ENCODE data around the gene ZFY. TPM values are rescaled to one million over a fixed set of nuclear protein-coding genes. Genes with fewer than 3 reads are reported as not detected.

Gene ZFY
- total RNA-seq, 1 experiment from 2014 or later, result not detected

DNA sequence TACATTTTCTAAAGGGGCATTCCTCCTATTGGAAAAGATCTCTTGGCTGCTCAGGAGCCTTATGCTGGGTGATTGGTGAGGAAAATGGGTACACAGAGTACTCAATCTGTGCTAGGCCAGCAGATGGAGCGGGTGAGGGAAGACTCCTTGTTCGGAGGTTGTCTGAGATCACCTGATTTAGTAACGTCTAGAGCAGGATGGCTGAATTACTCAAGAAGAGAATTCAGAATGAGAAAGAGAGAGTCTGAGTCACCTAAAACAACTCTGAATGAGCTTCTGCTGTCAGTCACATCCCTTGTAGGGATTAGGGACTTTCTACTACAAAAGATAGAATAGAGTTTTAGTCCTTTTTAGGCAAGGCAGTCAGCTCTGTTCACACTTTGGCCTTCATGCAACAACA, 47.2 kb upstream of the ZFY start:
- Histone ChIP-seq H3K36me3 (ENCODE audit: insufficient read depth, low read length, poor library complexity, severe bottlenecking) (no peaks in the 10 kb centered on the region), H3K27me3 (replicated peaks; ENCODE audit: insufficient read depth, low read depth, low read length, poor library complexity) (no peaks in the 10 kb centered on the region), H3K27ac (ENCODE audit: low read depth, low read length, poor library complexity, severe bottlenecking) (no peak overlapping the region), H3K9me3 (ENCODE audit: low read depth, low read length, poor library complexity, severe bottlenecking) (no peaks in the 10 kb centered on the region), H3K4me1 (ENCODE audit: insufficient read depth, low read length, poor library complexity, severe bottlenecking) (no peaks in the 10 kb centered on the region), H3K4me3 (ENCODE audit: low read depth, low read length, poor library complexity, severe bottlenecking) (no peak overlapping the region)
- POLR2A ChIA-PET (ENCODE audit: low non-redundant PET), result no interaction called here
- DNase-seq (ENCODE audit: low spot score), result no peak
- intact Hi-C loops (cut with micrococcal nuclease; ENCODE audit: unreplicated experiment), result no loop called here
- no TSS peak for BruUV-seq (replicated peaks)
- CTCF ChIA-PET, result no interaction called here
- TF ChIP-seq EZH2 (IDR thresholded peaks at IDR 0.05; ENCODE audit: borderline replicate concordance, low read depth, low read length, poor library complexity, severe bottlenecking), result no peak
- TF ChIP-seq, protein P1, sequence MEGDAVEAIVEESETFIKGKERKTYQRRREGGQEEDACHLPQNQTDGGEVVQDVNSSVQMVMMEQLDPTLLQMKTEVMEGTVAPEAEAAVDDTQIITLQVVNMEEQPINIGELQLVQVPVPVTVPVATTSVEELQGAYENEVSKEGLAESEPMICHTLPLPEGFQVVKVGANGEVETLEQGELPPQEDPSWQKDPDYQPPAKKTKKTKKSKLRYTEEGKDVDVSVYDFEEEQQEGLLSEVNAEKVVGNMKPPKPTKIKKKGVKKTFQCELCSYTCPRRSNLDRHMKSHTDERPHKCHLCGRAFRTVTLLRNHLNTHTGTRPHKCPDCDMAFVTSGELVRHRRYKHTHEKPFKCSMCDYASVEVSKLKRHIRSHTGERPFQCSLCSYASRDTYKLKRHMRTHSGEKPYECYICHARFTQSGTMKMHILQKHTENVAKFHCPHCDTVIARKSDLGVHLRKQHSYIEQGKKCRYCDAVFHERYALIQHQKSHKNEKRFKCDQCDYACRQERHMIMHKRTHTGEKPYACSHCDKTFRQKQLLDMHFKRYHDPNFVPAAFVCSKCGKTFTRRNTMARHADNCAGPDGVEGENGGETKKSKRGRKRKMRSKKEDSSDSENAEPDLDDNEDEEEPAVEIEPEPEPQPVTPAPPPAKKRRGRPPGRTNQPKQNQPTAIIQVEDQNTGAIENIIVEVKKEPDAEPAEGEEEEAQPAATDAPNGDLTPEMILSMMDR (conservative IDR thresholded peaks at IDR 0.05; ENCODE audit: low read depth, low read length), result no peak

DNA sequence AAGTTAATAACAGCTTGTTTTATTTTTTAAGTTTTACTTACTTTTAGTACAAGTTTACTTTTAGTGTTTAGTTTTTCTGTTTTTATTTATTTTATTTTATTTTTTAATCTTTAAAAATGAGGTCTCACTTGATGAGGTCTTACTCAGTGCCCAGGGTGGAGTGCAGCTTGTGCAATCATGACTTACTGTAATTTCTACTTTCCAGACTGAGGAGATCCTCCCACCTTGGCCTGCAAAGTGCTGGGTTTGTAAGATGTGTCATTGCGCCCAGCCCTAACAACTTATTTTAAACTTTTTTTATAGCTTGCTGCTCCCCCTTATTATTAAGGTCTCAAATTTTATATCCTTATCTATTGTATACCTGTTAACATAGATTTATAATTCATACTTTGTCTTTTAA, 41.7 kb upstream of the ZFY start:
- CTCF ChIA-PET, result no interaction called here
- BruUV-seq (replicated peaks), result no TSS peak

DNA sequence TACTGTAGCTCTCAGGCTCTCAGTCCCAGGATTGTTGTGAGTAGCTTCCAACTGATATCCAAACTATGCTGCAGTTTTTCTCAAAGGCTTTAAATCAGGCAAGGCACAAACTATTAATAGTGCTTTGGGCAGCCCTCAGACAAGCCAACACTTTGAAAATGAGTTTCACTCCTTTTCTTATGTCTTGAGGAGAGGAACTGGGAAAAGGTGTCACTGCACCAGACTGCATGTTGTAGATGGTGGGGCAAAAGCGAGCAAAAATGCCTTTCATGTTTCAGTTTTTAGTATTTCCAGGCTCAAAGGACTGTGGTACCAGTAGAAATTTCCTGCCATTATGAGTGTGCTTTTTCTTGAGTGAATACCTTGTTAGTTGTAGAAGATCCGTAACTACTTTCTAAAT, 39.1 kb upstream of the ZFY start:
- TF ChIP-seq EZH2 (IDR thresholded peaks at IDR 0.05; ENCODE audit: borderline replicate concordance, low read depth, low read length, poor library complexity, severe bottlenecking), result no peak
- TF ChIP-seq, protein P1 (conservative IDR thresholded peaks at IDR 0.05; ENCODE audit: low read depth, low read length), result no peak
- no peak for DNase-seq (ENCODE audit: low spot score)
- ChIA-PET CTCF (no interaction called here), POLR2A (ENCODE audit: low non-redundant PET) (no interaction called here)
- Histone ChIP-seq H3K9me3 (ENCODE audit: low read depth, low read length, poor library complexity, severe bottlenecking) (no peaks in the 10 kb centered on the region), H3K36me3 (ENCODE audit: insufficient read depth, low read length, poor library complexity, severe bottlenecking) (no peaks in the 10 kb centered on the region), H3K27ac (ENCODE audit: low read depth, low read length, poor library complexity, severe bottlenecking) (no peak overlapping the region), H3K27me3 (replicated peaks; ENCODE audit: insufficient read depth, low read depth, low read length, poor library complexity) (no peaks in the 10 kb centered on the region), H3K4me1 (ENCODE audit: insufficient read depth, low read length, poor library complexity, severe bottlenecking) (no peaks in the 10 kb centered on the region), H3K4me3 (ENCODE audit: low read depth, low read length, poor library complexity, severe bottlenecking) (no peak overlapping the region)
- no TSS peak for BruUV-seq (replicated peaks)
- intact Hi-C loops (cut with micrococcal nuclease; ENCODE audit: unreplicated experiment), result no loop called here

More for the DNA sequence above, 41.7 kb upstream of the ZFY start:
- Histone ChIP-seq H3K4me1 (ENCODE audit: insufficient read depth, low read length, poor library complexity, severe bottlenecking) (no peaks in the 10 kb centered on the region), H3K27ac (ENCODE audit: low read depth, low read length, poor library complexity, severe bottlenecking) (no peak overlapping the region), H3K4me3 (ENCODE audit: low read depth, low read length, poor library complexity, severe bottlenecking) (no peak overlapping the region), H3K36me3 (ENCODE audit: insufficient read depth, low read length, poor library complexity, severe bottlenecking) (no peaks in the 10 kb centered on the region), H3K9me3 (ENCODE audit: low read depth, low read length, poor library complexity, severe bottlenecking) (no peaks in the 10 kb centered on the region), H3K27me3 (replicated peaks; ENCODE audit: insufficient read depth, low read depth, low read length, poor library complexity) (no peaks in the 10 kb centered on the region)
- intact Hi-C loops (cut with micrococcal nuclease; ENCODE audit: unreplicated experiment), result no loop called here
- no peak for TF ChIP-seq EZH2 (IDR thresholded peaks at IDR 0.05; ENCODE audit: borderline replicate concordance, low read depth, low read length, poor library complexity, severe bottlenecking)
- TF ChIP-seq, protein P1 (conservative IDR thresholded peaks at IDR 0.05; ENCODE audit: low read depth, low read length), result no peak
- POLR2A ChIA-PET (ENCODE audit: low non-redundant PET), result no interaction called here
- no peak for DNase-seq (ENCODE audit: low spot score)
